NCI-H2029 (cell line): ENCODE measurements around the gene SLC39A2.

Experiments used
- DNase-seq: peaks from one replicate; lab custom pipeline; 2025; lab: John Stamatoyannopoulos, UW

Gene SLC39A2

GRCh38 chr14:21047378-21047781 lies 48.3 kb downstream of the SLC39A2 start:
- DNase-seq, result no peak

- no peak for DNase-seq
These were observed 49.5 kb downstream of the SLC39A2 start for GRCh38 chr14:21048638-21049037.

DNA sequence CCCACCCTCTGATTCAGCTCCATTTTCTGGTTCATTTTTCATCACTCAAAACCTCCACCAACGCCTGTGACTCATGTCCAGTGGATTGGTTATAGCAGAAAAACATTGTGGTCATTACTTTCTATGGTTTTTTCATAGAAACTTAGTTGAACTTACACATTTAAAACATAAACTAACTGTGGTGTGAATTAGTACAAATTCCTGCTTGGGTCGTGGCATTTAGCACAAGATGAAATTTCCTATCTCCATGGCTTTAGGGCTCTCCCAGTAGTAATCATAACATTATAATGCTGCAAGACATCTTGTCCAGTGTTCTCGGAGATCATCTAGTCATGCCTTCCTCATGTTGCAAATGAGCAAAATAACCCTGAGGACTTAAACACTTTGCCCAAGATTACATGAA lies 50.2 kb downstream of the SLC39A2 start:
- no peak for DNase-seq

DNA sequence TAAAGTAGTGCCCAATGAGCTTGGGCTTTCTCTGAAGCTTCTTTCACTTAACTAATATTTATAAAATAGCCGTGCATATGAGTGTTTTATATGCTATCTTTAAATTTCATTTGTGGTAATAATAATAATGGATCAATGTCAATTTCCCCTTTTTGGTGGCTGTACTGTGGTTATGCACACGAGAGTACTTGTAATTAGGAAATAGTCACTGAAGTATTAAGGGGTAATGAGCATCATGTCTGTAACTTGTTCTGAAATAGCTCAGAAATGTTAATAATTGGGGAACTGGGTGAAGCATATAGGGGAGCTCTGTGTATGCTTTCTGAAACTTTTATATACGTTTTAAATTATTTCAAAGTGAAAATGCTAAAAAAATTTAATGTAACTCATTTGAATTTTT lies 51.5 kb downstream of the SLC39A2 start:
- no peak for DNase-seq
